GM20000 (cell line): ENCODE results near the gene AHNAK2.
"Not testable (repeated sequence)": the region's sequence is repeated elsewhere in the genome, so short reads cannot be mapped to it uniquely, and the experiment has no call there.

Experiments used
- DNase-seq: peaks from one replicate; pipeline ENCODE4 v3.0.0; 2012; ENCODE audit warnings: low spot score
- TF ChIP-seq, protein P1 (sequence below): IDR thresholded peaks from 2 replicates; pipeline ENCODE4 v1.5.1; 2012; ENCODE audit warnings: mild to moderate bottlenecking, control low read depth; ENCODE audit errors: extremely low read depth, missing control alignments

Gene AHNAK2

DNA sequence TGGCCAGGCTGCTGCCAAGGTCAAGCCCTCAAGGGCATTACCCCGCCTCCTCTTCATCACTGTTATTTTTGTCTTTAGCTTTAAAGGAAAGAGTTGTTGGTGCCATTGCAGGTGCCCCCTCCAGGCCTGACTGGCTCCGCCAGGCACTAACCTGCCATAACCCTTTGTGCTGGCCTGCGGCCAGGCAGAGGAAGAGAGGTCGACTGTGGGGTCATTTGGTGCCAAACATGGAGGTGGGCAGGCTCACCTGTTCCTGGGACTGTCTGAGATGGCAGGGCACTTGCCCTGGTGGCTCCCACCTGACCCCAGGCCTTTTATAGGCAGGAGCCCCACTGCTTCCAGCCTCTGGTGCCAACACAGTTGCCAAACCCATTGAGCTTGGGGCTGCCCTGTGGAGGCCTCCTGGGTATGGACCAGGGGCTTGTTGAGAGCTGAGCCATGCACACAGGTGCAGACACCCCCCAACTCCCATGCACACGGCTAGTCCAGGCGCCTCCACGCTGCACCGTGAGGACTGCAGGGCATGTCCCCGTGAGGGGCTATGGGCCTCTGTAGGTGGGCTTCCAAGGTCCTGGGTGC is 82.9 kb downstream of the AHNAK2 start:
- TF ChIP-seq, protein P1, sequence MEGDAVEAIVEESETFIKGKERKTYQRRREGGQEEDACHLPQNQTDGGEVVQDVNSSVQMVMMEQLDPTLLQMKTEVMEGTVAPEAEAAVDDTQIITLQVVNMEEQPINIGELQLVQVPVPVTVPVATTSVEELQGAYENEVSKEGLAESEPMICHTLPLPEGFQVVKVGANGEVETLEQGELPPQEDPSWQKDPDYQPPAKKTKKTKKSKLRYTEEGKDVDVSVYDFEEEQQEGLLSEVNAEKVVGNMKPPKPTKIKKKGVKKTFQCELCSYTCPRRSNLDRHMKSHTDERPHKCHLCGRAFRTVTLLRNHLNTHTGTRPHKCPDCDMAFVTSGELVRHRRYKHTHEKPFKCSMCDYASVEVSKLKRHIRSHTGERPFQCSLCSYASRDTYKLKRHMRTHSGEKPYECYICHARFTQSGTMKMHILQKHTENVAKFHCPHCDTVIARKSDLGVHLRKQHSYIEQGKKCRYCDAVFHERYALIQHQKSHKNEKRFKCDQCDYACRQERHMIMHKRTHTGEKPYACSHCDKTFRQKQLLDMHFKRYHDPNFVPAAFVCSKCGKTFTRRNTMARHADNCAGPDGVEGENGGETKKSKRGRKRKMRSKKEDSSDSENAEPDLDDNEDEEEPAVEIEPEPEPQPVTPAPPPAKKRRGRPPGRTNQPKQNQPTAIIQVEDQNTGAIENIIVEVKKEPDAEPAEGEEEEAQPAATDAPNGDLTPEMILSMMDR, result no peak
- DNase-seq, result no peak

DNA sequence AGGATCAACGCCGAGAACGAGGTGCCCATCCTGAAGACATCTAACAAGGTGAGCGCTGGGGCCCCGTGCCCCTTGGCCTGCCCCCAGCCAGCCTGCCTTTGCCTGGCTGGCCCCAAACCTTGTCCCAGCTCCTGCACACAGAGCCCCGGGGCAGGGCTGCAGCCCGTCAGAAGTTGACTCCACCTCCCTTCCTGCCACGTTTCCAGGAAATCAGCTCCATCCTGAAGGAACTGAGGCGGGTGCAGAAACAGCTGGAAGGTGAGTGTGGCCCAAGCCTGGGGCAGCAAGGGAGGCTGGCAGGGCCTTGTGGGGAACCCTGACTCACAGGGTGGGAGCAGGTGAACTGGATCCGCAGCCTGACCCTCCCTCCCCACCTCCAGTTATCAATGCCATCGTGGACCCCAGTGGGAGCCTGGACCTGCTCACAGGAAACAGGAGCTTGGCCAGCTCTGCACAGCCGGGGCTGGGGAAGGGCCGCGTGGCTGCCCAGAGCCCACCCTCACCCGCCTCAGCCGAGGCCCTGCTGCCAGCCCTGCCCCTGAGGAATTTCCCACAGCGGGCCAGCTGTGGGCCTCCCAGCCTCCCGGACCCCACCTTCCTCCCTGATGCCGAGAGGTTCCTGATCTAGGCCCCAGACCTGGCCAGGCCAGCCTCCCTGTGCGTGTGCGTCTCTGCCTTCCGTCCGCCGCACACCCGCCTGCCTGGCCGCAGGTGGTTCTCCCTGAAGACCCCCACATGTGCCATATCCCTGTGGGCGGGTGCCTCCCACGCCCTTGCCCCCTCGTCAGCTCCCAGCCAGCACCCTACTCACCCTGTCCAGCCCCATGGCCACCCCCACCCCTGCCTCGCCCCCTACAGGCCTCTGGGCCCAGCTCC is 83.6 kb downstream of the AHNAK2 start:
- DNase-seq, result no peak

GRCh38 chr14:104893435-104894207 is 84.6 kb downstream of the AHNAK2 start:
- no peak for DNase-seq
- TF ChIP-seq, protein P1, result no peak

More for the DNA sequence above, 83.6 kb downstream of the AHNAK2 start:
- TF ChIP-seq, protein P1, result no peak

DNA sequence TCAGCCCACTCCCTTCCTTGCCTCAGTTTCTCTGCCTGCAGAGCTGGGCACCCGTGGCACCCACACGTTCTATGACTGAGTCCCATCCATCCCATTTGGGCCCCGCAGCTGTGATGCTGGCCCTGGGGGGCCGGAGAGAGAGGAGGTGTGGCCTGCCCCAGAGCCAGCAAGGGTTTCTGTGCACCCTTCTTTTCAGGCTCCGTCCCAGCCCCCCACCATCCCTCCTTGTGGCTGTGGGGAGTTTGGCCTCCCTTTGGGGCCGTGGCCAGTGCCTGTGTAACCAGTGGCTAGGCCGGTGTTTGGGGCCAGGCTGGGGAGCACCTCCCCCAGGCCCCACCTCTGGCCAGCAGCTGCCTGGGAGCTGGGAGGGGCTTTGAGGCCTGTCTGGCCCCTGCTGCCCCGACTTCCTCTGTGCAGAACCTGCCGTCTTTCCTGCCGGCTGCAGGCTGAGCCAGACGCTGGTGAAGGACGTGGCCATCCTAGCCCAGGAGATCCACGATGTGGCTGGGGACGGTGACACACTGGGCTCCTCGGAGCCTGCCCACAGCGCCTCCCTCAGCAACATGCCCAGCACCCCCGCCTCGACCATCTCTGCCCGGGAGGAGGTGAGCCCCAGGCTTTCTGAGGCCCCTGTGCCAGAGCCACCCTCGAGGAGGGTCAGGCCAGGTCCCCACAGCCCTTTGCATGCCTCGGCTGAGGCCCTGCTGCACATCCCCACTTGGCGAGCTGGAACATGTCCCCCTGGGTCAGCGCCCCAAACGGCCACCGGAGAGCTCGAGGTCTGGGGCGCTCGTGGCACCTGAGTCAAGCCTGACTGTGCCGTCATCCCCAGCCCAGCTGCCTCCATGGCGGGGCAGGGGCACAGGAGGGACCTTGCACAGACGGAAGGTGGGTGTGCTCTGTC is 85.4 kb downstream of the AHNAK2 start:
- TF ChIP-seq, protein P1, result no peak
- no peak for DNase-seq

DNA sequence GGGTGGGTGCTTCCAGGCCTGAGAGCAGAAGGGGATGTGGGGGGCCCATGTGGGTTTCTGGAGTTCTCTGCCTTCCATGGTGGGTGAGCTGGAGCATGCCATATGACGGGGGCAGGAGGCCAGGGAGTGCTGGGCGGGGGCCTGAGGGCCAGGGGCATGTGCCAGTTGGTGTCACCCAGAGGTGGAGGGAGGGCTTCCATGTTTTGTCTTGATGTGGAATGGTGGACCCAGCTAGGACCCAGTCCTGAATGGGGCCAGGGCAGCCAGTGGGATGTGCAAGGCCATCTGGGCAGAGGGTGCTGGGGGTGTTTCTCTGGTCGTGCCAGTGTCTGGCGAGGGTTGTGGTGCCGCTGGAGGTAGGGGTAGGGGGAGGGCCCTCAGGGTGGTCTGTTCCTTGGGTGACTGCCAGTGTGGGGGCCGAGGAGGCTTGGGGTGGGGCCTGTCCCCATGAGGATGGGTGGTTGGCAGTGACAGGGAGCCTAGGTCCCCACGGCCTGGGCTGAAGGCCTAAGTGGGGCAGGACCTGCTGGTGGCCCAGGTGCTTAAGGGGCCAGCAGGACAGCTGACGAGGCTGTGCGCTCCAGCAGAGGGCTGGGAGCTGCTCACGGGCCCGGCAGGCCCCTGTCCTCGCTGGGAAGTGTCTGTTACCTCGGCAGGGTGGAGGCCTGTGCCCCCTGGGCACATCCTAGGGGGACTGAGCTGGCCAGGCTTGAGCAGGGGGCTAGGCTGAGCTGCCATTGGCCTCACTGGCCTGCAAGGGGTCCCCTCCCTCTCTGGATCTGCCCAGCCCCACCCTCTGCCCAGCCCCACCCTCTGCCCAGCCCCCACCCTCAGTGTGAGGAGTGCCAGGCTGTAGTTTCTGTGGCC is 86.3 kb downstream of the AHNAK2 start:
- TF ChIP-seq, protein P1, result no peak
- DNase-seq, result no peak

GRCh38 chr14:104891121-104891551 is 87.0 kb downstream of the AHNAK2 start:
- DNase-seq, result no peak
- TF ChIP-seq, protein P1, result no peak

- DNase-seq, result not testable (repeated sequence)
Measured at GRCh38 chr14:104890292-104890691, 87.9 kb downstream of the AHNAK2 start.
